ENCODE measurements around the gene GPC5.
"Not testable (repeated sequence)": the region's sequence is repeated elsewhere in the genome, so short reads cannot be mapped to it uniquely, and the experiment has no call there.

GPC5 gene

GRCh38 chr13:92221916-92222315, 823.5 kb downstream of the GPC5 start:
- no peak for DNase-seq

GRCh38 chr13:92224052-92224821, 825.8 kb downstream of the GPC5 start:
- DNase-seq, result no peak

- no peak for DNase-seq
These were observed 826.4 kb downstream of the GPC5 start for GRCh38 chr13:92224825-92225224.

GRCh38 chr13:92225861-92226260, 827.4 kb downstream of the GPC5 start:
- no peak for DNase-seq

- DNase-seq, result no peak
These were observed 834.5 kb downstream of the GPC5 start for GRCh38 chr13:92232871-92233270.

- DNase-seq, result no peak
These were observed 853.3 kb downstream of the GPC5 start for GRCh38 chr13:92251671-92252210.

- DNase-seq, result no peak
These were observed 857.1 kb downstream of the GPC5 start for GRCh38 chr13:92255526-92255925.

- no peak for DNase-seq
These were observed 857.8 kb downstream of the GPC5 start for GRCh38 chr13:92256211-92256610.

- no peak for DNase-seq
These were observed 860.6 kb downstream of the GPC5 start for GRCh38 chr13:92259046-92259445.

GRCh38 chr13:92259523-92259922, 861.1 kb downstream of the GPC5 start:
- no peak for DNase-seq

- no peak for DNase-seq
These were observed 861.9 kb downstream of the GPC5 start for GRCh38 chr13:92260363-92260762.

- no peak for DNase-seq
These were observed 863.8 kb downstream of the GPC5 start for GRCh38 chr13:92262100-92262788.

- DNase-seq, result no peak
These were observed 867.0 kb downstream of the GPC5 start for GRCh38 chr13:92265408-92265807.

GRCh38 chr13:92270990-92271389, 872.6 kb downstream of the GPC5 start:
- DNase-seq, result no peak

- DNase-seq, result no peak
These were observed 873.8 kb downstream of the GPC5 start for GRCh38 chr13:92272177-92272576.

GRCh38 chr13:92280986-92281385, 882.6 kb downstream of the GPC5 start:
- DNase-seq, result not testable (repeated sequence)

GRCh38 chr13:92290718-92291307, 892.4 kb downstream of the GPC5 start:
- DNase-seq, result not testable (repeated sequence)

GRCh38 chr13:92294533-92294932, 896.1 kb downstream of the GPC5 start:
- DNase-seq, result not testable (repeated sequence)

- not testable (repeated sequence) for DNase-seq
These were observed 897.8 kb downstream of the GPC5 start for GRCh38 chr13:92296154-92296671.

GRCh38 chr13:92297971-92298942, 899.8 kb downstream of the GPC5 start:
- DNase-seq, result no peak

GRCh38 chr13:92300651-92301050, 902.2 kb downstream of the GPC5 start:
- DNase-seq, result no peak

GRCh38 chr13:92303428-92303827, 905.0 kb downstream of the GPC5 start:
- no peak for DNase-seq
